Neural cell (in vitro differentiated cells): ENCODE measurements around the gene STPG2. TPM values are rescaled to one million over a fixed set of nuclear protein-coding genes. Genes with fewer than 3 reads are reported as not detected.

Experiments used
- H2AFZ ChIP-seq: fragments of 200-600, 300-800 bp; sonication (generic), shearing (Covaris generic); 2 replicates; pipeline ENCODE4 v1.6.0; 2014; ENCODE audit warnings: low read depth, mild to moderate bottlenecking, antibody characterized with exemption, low read length, moderate library complexity
- H3F3A ChIP-seq: fragments of 200-600 bp; shearing (Covaris generic); 2 replicates; pipeline ENCODE4 v1.6.1; 2016; ENCODE audit warnings: mild to moderate bottlenecking, moderate library complexity, mixed read lengths, antibody characterized with exemption, low read length; ENCODE audit not compliant: insufficient read depth, poor library complexity, severe bottlenecking
- H3K27ac ChIP-seq: fragments of 200-600, 300-800 bp; sonication (generic), shearing (Covaris generic); 2 replicates; pipeline ENCODE4 v1.5.1; 2014; ENCODE audit warnings: mild to moderate bottlenecking, low read length, moderate library complexity
- H3K27me3 ChIP-seq: fragments of 300-800, 200-600 bp; sonication (generic), shearing (Covaris generic); 2 replicates; pipeline ENCODE4 v1.6.0; 2014; ENCODE audit warnings: mild to moderate bottlenecking, low read depth, low read length, moderate library complexity; ENCODE audit not compliant: insufficient read depth
- H3K36me3 ChIP-seq: fragments of 300-800, 200-600 bp; sonication (generic), shearing (Covaris generic); 2 replicates; pipeline ENCODE4 v1.5.1; 2014; ENCODE audit warnings: mild to moderate bottlenecking, antibody characterized with exemption, low read length, moderate library complexity; ENCODE audit not compliant: insufficient read depth
- H3K4me2 ChIP-seq: fragments of 300-800, 200-600 bp; sonication (generic), shearing (Covaris generic); 2 replicates; pipeline ENCODE4 v1.6.0; 2014; ENCODE audit warnings: mild to moderate bottlenecking, low read length
- H3K4me3 ChIP-seq: fragments of 300-800, 200-600 bp; sonication (generic), shearing (Covaris generic); 2 replicates; pipeline ENCODE4 v1.5.1; 2014; ENCODE audit warnings: mild to moderate bottlenecking, low read length, moderate library complexity
- H3K79me2 ChIP-seq: fragments of 200-600 bp; shearing (Covaris generic); replicated peaks from 2 replicates; pipeline ENCODE4 v1.6.0; 2014; ENCODE audit warnings: mild to moderate bottlenecking, low read length, moderate library complexity; ENCODE audit not compliant: insufficient read depth
- H3K9ac ChIP-seq: fragments of 300-800, 200-600 bp; sonication (generic), shearing (Covaris generic); 2 replicates; pipeline ENCODE4 v1.6.1; 2016; ENCODE audit warnings: mild to moderate bottlenecking, low read length, mixed read lengths
- H3K9me2 ChIP-seq: fragments of 200-600 bp; shearing (Covaris generic); 2 replicates; pipeline ENCODE4 v1.6.1; 2016; ENCODE audit warnings: mild to moderate bottlenecking, low read length, mixed read lengths; ENCODE audit not compliant: insufficient read depth
- H3K9me3 ChIP-seq: fragments of 200-600, 300-800 bp; sonication (generic), shearing (Covaris generic); 2 replicates; pipeline ENCODE4 v1.6.1; 2016; ENCODE audit warnings: mild to moderate bottlenecking, mixed run types, low read length, moderate library complexity, mixed read lengths
- H4K20me1 ChIP-seq: fragments of 200-600 bp; shearing (Covaris generic); 2 replicates; pipeline ENCODE4 v1.6.1; 2016; ENCODE audit warnings: mild to moderate bottlenecking, mixed run types; ENCODE audit not compliant: insufficient read depth
- CTCF ChIP-seq: fragments of 450-650 bp; IDR thresholded peaks from 2 replicates; pipeline ENCODE4 v1.5.1; 2014; ENCODE audit warnings: antibody characterized with exemption, mild to moderate bottlenecking, moderate library complexity; ENCODE audit not compliant: poor library complexity, severe bottlenecking
- EP300 ChIP-seq: fragments of 450-650 bp; conservative IDR thresholded peaks from 2 replicates; pipeline ENCODE4 v1.6.1; 2014; ENCODE audit warnings: antibody characterized with exemption, mild to moderate bottlenecking, moderate library complexity; ENCODE audit not compliant: poor library complexity, severe bottlenecking
- EZH2 ChIP-seq: fragments of 200-600, 300-800 bp; shearing (Covaris generic), sonication (generic); IDR thresholded peaks from 2 replicates; pipeline ENCODE4 v1.6.1; 2014; ENCODE audit warnings: antibody characterized with exemption, low read length, borderline replicate concordance, mild to moderate bottlenecking; ENCODE audit not compliant: insufficient read depth, poor library complexity, severe bottlenecking
- MXI1 ChIP-seq: fragments of 450-650 bp; conservative IDR thresholded peaks from 2 replicates; pipeline ENCODE4 v1.6.1; 2014; ENCODE audit warnings: antibody characterized with exemption, mild to moderate bottlenecking; ENCODE audit not compliant: poor library complexity, severe bottlenecking
- POLR2AphosphoS5 ChIP-seq: IDR thresholded peaks from 2 replicates; pipeline ENCODE4 v1.6.1; 2012
- RAD21 ChIP-seq: fragments of 450-650 bp; conservative IDR thresholded peaks from 2 replicates; pipeline ENCODE4 v1.6.1; 2014; ENCODE audit warnings: antibody characterized with exemption, mild to moderate bottlenecking, moderate library complexity
- SMC3 ChIP-seq: fragments of 450-650 bp; conservative IDR thresholded peaks from 2 replicates; pipeline ENCODE4 v1.6.1; 2014; ENCODE audit warnings: antibody characterized with exemption, mild to moderate bottlenecking, moderate library complexity; ENCODE audit not compliant: poor library complexity
- TAF1 ChIP-seq: IDR thresholded peaks from 2 replicates; pipeline ENCODE4 v1.6.1; 2012; ENCODE audit warnings: low read depth
- polyA plus RNA-seq: library from polyadenylated mRNA; depleted of rRNA; stranded (reverse); fragments of >200 nt; gene quantifications from 2 replicates; pipeline ENCODE4 v1.2.3, GENCODE V29; 2014
- TF ChIP-seq, protein P1 (sequence below): IDR thresholded peaks from 2 replicates; pipeline ENCODE4 v1.6.1; 2012; ENCODE audit warnings: borderline replicate concordance

STPG2 gene
- polyA plus RNA-seq, 1 donor from 2014 or later, result not detected

DNA sequence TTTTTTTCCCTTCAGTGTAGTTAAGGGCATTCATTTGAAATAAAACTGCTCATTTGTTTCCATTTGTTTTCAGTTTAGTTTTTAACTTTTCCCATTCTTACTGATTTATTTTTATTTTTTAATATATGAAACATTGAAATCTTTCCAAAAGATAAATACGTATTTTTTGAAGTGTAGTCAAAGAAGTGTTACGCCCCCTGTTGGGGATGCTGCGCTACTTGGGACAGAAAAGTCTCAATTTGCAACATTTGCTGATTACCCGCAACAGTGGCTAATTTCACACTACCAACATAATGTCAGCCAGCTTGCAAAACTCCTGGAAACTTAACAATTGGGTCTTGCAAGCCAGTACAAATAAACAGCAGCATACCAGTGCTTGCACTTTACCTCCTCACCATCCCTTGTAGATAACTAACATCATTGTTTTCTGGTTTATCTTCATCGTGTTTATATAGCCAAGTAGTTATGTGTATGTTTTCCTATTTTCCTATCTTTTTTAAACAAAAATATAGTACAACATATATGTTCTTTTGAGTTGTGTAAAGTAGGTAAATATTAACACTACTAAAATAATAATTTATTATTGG, 158.6 kb downstream of the STPG2 start:
- no peak overlapping the region for H3K4me2 ChIP-seq
- no peaks in the 10 kb centered on the region for H3K27me3 ChIP-seq
- TF ChIP-seq, protein P1, sequence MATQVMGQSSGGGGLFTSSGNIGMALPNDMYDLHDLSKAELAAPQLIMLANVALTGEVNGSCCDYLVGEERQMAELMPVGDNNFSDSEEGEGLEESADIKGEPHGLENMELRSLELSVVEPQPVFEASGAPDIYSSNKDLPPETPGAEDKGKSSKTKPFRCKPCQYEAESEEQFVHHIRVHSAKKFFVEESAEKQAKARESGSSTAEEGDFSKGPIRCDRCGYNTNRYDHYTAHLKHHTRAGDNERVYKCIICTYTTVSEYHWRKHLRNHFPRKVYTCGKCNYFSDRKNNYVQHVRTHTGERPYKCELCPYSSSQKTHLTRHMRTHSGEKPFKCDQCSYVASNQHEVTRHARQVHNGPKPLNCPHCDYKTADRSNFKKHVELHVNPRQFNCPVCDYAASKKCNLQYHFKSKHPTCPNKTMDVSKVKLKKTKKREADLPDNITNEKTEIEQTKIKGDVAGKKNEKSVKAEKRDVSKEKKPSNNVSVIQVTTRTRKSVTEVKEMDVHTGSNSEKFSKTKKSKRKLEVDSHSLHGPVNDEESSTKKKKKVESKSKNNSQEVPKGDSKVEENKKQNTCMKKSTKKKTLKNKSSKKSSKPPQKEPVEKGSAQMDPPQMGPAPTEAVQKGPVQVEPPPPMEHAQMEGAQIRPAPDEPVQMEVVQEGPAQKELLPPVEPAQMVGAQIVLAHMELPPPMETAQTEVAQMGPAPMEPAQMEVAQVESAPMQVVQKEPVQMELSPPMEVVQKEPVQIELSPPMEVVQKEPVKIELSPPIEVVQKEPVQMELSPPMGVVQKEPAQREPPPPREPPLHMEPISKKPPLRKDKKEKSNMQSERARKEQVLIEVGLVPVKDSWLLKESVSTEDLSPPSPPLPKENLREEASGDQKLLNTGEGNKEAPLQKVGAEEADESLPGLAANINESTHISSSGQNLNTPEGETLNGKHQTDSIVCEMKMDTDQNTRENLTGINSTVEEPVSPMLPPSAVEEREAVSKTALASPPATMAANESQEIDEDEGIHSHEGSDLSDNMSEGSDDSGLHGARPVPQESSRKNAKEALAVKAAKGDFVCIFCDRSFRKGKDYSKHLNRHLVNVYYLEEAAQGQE, result no peak
- TF ChIP-seq TAF1, result no peak
- no peak for TF ChIP-seq EZH2
- no peak for TF ChIP-seq RAD21
- TF ChIP-seq MXI1, result no peak
- TF ChIP-seq EP300, result no peak
- no peak for TF ChIP-seq POLR2AphosphoS5
- no peak for TF ChIP-seq SMC3
- TF ChIP-seq CTCF, result no peak
- H3K27ac ChIP-seq, result no peak overlapping the region
- no peak overlapping the region for H2AFZ ChIP-seq
- H3K9me2 ChIP-seq, result no peaks in the 10 kb centered on the region
- no peaks in the 10 kb centered on the region for H3K79me2 ChIP-seq
- no peaks in the 10 kb centered on the region for H4K20me1 ChIP-seq
- H3K9me3 ChIP-seq, result no peaks in the 10 kb centered on the region
- no peak overlapping the region for H3K4me3 ChIP-seq
- H3K9ac ChIP-seq, result no peak overlapping the region
- no peaks in the 10 kb centered on the region for H3K36me3 ChIP-seq
- H3F3A ChIP-seq, result no peaks in the 10 kb centered on the region

GRCh38 chr4:97978791-97979488, 164.3 kb downstream of the STPG2 start:
- no peak overlapping the region for H3K27ac ChIP-seq
- TF ChIP-seq RAD21, result no peak
- TF ChIP-seq, protein P1, result no peak

More at GRCh38 chr4:97978791-97979488, 164.3 kb downstream of the STPG2 start:
- H3K27me3 ChIP-seq, result no peaks in the 10 kb centered on the region
- H2AFZ ChIP-seq, result no peak overlapping the region
- no peaks in the 10 kb centered on the region for H4K20me1 ChIP-seq
- H3K4me2 ChIP-seq, result no peak overlapping the region
- H3K36me3 ChIP-seq, result no peaks in the 10 kb centered on the region
- H3K9me2 ChIP-seq, result no peaks in the 10 kb centered on the region
- H3K79me2 ChIP-seq, result no peaks in the 10 kb centered on the region
- H3K9ac ChIP-seq, result no peak overlapping the region
- no peak overlapping the region for H3K4me3 ChIP-seq
- no peaks in the 10 kb centered on the region for H3K9me3 ChIP-seq
- H3F3A ChIP-seq, result no peaks in the 10 kb centered on the region
